ENCODE results near the gene ARMC9.

DNA sequence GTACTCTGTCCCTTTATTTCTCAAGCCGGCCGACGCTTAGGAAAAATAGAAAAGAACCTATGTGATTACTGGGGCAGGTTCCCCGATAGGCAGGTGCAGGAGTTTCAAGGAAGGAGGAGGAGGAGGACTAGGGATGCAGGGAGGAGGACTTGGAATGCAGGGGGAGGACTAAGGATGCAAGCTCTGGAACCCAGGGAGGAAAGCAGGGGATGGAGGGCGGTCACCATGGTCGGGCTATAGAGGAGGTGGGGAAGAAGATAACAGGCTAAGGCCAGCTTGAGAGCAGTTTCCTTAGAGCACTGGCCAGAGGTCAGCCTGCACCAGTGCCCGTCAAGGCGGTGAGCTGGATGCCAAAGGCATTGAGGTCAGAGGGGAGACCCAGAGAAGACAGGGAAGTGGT lies 178.4 kb downstream of the ARMC9 start:
- TF ChIP-seq, protein P1, sequence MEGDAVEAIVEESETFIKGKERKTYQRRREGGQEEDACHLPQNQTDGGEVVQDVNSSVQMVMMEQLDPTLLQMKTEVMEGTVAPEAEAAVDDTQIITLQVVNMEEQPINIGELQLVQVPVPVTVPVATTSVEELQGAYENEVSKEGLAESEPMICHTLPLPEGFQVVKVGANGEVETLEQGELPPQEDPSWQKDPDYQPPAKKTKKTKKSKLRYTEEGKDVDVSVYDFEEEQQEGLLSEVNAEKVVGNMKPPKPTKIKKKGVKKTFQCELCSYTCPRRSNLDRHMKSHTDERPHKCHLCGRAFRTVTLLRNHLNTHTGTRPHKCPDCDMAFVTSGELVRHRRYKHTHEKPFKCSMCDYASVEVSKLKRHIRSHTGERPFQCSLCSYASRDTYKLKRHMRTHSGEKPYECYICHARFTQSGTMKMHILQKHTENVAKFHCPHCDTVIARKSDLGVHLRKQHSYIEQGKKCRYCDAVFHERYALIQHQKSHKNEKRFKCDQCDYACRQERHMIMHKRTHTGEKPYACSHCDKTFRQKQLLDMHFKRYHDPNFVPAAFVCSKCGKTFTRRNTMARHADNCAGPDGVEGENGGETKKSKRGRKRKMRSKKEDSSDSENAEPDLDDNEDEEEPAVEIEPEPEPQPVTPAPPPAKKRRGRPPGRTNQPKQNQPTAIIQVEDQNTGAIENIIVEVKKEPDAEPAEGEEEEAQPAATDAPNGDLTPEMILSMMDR (IDR thresholded peaks at IDR 0.05): no peak
- TF ChIP-seq POLR2A (IDR thresholded peaks at IDR 0.05): no peak

Data from testis (tissue), 2 donors.